ENCODE data around the gene MANBA.

DNA sequence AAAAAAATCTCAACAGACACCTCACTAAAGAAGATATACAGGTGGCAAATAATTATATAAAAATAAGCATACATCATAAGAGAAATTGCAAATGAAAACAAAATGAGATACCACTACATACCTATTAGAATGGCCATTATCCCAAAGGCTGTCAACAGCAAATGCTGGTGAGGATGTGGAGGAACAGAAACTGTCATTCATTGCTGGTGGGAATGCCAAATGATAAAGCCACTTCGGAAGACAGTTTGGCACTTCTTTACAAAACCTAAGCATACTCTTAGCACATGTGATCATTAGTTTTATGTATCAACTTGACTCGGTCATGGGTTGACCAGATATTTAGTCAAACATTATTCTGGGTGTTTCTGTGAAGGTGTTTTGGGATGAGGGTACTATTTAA is 13.5 kb upstream of the MANBA start:
- TF ChIP-seq, protein P1, sequence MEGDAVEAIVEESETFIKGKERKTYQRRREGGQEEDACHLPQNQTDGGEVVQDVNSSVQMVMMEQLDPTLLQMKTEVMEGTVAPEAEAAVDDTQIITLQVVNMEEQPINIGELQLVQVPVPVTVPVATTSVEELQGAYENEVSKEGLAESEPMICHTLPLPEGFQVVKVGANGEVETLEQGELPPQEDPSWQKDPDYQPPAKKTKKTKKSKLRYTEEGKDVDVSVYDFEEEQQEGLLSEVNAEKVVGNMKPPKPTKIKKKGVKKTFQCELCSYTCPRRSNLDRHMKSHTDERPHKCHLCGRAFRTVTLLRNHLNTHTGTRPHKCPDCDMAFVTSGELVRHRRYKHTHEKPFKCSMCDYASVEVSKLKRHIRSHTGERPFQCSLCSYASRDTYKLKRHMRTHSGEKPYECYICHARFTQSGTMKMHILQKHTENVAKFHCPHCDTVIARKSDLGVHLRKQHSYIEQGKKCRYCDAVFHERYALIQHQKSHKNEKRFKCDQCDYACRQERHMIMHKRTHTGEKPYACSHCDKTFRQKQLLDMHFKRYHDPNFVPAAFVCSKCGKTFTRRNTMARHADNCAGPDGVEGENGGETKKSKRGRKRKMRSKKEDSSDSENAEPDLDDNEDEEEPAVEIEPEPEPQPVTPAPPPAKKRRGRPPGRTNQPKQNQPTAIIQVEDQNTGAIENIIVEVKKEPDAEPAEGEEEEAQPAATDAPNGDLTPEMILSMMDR (conservative IDR thresholded peaks at IDR 0.05 in 1 of 2, IDR thresholded peaks at IDR 0.05 in 1 of 2; ENCODE audit: extremely low read depth in 1 of 2, insufficient read depth in 1 of 2, low read depth in 1 of 2, low read length in 2 of 2), result no peak
- TF ChIP-seq EZH2 (IDR thresholded peaks at IDR 0.05; ENCODE audit: borderline replicate concordance, low read length), result no peak

All from mammary epithelial cell (primary cell).